ENCODE results near the gene HEG1.
A peak's percentile ranks its signal among the peaks of the same experiment; 100 is the strongest.
"Not testable (repeated sequence)": the region's sequence is repeated elsewhere in the genome, so short reads cannot be mapped to it uniquely, and the experiment has no call there.

HEG1 gene, protein sequence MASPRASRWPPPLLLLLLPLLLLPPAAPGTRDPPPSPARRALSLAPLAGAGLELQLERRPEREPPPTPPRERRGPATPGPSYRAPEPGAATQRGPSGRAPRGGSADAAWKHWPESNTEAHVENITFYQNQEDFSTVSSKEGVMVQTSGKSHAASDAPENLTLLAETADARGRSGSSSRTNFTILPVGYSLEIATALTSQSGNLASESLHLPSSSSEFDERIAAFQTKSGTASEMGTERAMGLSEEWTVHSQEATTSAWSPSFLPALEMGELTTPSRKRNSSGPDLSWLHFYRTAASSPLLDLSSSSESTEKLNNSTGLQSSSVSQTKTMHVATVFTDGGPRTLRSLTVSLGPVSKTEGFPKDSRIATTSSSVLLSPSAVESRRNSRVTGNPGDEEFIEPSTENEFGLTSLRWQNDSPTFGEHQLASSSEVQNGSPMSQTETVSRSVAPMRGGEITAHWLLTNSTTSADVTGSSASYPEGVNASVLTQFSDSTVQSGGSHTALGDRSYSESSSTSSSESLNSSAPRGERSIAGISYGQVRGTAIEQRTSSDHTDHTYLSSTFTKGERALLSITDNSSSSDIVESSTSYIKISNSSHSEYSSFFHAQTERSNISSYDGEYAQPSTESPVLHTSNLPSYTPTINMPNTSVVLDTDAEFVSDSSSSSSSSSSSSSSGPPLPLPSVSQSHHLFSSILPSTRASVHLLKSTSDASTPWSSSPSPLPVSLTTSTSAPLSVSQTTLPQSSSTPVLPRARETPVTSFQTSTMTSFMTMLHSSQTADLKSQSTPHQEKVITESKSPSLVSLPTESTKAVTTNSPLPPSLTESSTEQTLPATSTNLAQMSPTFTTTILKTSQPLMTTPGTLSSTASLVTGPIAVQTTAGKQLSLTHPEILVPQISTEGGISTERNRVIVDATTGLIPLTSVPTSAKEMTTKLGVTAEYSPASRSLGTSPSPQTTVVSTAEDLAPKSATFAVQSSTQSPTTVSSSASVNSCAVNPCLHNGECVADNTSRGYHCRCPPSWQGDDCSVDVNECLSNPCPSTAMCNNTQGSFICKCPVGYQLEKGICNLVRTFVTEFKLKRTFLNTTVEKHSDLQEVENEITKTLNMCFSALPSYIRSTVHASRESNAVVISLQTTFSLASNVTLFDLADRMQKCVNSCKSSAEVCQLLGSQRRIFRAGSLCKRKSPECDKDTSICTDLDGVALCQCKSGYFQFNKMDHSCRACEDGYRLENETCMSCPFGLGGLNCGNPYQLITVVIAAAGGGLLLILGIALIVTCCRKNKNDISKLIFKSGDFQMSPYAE (N-terminal part only)

DNA sequence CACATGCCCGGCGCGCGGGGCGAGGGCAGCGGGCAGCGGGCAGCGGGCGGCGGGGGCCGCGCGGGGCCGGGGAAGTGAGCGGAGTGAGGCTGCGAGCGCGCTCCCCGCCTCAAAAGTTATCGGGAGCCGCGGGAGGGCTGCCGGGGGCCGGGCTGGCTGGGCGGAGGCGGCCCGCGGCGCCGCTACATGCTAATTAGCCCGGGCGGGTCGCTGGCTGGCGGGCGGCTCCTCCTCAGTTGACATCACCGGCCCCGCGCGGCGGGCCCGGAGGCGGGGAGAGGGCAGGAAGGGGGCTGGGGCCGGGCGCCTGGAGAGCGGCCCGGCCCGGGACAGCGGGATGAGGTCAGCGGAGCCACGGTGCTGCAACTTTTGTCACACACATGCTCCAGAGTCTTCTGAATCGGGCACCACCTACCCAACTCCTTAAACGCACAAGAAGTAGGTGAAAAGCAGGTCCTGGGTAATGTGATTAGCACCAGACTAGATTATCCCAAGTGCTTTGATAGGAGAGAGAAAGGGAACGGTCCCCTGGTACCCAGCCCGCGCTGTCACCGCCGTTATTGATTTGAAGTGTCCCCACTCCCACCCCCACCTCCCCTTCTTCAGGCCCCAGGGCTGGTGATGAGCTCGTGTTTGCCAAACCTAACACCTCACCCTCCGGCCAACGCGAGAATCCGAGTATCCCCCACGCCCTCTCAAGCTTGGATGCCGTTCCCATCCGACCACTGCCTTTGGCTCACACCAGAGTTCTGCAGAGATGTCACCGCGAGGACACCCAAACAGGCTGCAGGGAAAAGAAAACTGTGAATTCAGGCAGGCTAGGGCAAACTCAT, at the start of gene HEG1:
TSS of gene HEG1 (minus strand) at position 85 of the 833 bp plus-strand sequence. CDS start 107 bp downstream, outside the sequence.
- DNase-seq (ENCODE audit: low read depth), result peak; percentile 65

DNA sequence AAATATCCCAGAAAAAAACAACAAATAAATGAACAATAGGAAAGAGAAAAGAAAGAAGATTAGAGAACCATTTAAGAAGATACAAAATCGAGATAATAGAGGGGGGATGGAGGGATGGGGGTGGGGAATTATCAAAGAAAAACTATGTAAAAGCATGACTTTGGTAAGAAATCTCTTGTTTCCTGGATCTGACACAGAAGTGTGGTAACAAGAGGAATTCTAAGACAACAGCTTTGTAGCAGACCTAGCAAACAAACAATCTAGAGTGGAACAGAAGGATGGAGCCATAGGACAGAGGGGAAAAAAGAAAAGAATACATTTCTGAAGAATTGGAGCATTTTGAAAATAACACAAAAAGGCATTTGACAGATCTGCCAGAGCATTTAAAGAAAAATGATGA, 49.3 kb upstream of the HEG1 start:
- DNase-seq (ENCODE audit: low read depth), result no peak

DNA sequence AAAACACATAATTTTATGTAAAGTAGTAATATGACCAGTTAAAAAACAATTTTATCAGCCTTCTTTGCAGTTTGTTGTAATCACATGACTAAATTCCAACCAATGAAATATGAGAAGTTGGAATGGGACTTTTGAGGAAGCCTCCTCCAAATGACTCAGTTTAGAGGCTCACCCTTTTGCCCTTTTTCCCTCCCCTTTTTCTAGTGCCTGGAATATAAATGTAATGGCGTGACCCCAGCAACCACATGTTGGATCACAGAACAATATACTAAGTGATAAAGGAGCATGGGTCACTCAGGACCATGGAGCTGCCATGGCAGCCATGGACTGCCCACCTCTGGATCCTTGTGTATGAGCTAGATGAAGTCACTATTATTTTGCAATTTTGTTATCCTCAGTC, 48.8 kb upstream of the HEG1 start:
- no peak for DNase-seq (ENCODE audit: low read depth)

DNA sequence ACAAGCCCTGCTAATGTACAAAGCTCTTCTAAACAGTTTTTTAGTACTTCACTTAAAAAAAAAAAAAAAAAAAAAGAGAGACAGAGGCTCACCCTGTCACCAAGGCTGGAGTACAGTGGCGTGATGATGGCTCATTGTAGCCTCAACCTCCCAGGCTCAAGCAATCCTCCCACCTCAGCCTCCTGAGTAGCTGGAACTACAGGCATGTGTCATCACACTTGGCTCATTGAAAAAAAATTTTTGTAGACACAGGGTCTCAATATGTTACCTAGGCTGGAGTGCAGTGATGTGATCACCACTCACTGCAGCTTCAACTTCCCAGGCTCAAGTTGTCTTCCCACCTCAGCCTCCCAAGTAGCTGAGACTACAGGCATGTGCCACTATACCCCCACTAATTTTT, 47.6 kb upstream of the HEG1 start:
- DNase-seq (ENCODE audit: low read depth), result no peak

DNA sequence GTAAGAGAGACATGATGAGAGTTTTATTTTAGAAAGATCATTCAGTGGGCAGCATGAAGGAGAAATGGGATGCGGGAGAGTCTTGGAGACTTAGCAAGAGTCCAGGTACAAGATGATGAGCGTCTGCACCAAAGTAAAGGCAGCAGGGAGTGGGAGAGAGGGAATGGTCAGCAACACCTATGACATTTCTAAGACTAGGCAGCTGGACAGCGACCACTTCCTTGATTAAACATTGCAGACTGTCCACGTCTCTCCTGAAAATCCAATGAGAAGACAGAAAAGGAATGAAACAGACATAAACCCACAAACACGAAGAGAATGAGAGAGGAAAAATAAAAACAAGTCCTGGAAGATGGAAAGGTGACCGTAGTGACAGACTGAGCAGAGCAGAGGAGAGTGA, 46.7 kb upstream of the HEG1 start:
- no peak for DNase-seq (ENCODE audit: low read depth)

DNA sequence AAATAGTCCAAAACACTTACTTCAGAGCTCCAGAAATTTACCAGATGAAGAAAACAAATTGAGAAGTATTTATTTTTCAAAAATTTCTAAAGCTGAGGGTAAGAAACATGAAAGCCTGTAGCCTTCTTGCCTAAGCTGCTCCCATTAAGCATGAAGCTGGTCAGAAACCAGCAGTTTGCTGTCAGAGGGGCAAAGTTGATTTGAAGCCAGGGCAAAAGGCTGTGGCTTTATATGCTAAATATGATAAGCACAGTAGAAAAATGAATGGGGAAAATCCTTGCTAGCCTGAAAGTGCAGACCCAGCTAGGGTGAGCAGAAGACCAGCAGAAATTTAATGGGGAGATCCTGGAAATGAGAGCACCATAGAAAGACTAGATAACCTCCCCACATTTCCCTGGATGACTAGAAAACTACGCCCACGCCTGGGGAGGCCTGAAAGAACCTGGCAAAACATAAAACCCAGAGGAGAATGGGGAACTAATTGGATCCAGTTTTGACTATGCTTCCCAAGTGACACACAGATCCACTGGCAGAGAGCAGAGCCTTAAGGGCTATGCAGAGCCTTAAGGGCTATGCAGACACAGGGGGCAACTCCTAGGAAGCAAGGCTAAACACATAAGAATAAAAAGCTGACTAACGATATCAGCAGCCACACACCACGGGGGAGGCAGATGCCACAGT, 43.0 kb upstream of the HEG1 start:
- no peak for DNase-seq (ENCODE audit: low read depth)

DNA sequence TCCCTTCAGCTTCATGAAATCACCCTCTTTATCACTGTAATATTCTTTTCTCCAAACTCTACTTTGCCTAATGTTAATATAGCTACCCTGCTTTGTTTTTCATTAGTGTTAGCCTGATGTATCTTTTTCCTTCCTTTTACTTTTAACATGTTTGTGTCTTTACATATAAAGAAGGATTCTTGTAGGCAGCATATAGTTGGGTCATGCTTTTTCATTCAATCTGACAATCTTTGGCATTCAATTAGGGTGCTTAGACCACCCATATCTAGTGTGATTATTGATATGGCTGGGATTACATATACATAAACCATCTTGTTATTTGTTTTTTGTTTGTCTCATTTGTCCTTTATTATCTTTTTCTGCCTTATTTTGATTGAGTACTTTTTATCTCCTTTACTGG, 34.9 kb upstream of the HEG1 start:
- DNase-seq (ENCODE audit: low read depth), result no peak

DNA sequence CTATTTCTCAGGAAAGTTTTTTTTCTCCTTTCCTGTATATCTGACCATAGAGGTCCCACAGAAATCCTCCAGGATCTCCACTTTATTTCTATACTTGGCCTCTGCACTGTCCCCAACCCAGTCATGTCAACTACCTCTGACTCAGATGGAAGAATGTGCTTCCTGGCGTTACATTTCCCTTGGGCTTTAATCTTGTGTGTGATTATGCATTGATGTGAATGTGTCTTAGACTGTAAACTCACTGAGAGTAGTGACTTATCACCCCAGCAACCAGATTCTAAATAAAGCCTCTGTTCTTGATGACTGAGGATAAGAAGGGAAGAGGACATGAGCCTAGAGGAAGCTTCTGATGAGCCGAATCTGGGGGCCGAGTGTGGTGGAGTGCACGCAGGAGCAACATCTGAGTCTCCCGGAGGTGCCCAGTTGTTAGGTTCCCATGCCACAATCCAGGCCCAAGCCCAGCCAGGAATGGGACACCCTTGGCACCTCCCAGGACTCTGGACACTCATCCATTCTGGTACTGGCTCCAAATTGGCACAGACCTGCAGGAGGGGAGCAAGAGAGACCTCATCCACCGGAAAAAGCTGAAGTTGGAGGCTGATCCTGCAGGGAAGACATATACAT, 32.1 kb upstream of the HEG1 start:
- DNase-seq (ENCODE audit: low read depth), result peak; percentile 90

DNA sequence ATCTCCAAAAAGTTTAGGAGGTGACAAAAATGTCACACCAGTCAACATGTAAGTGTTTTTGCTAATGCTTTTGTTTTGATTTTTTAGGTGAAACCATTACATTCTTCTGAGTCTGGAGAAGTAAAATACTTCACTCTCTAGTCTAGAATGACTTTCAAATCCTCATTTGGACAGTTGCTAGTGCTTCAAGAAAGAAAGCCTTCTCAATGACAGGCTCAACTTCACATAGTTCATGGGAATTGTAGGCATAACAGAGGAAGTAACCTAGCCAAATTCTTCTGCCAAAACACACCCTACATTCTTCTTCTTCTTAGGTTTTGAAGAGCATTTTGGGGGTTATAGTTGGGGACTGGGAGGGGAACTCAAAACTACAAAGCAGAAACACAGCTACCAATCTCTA, 29.4 kb upstream of the HEG1 start:
- DNase-seq (ENCODE audit: low read depth), result no peak

DNA sequence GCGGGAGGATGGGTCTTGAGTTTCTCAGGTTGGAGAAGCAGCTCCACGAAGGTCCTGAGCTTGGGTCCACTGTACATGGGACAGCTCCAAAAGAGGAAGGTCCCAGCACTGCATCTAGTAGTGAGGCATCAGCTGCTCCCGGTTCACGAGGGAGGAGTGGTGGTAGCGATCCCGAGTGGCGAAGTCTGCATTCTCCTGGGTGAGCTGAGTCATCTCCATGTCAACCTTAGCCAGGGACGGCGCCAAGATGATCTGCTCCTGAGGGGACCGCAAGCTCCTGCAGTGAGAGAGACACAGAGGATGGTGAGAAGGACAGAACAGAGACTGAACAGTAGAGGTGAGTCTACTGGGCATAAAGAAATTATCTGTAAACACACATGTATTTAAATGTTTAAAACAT, 28.0 kb upstream of the HEG1 start:
- DNase-seq (ENCODE audit: low read depth), result no peak

DNA sequence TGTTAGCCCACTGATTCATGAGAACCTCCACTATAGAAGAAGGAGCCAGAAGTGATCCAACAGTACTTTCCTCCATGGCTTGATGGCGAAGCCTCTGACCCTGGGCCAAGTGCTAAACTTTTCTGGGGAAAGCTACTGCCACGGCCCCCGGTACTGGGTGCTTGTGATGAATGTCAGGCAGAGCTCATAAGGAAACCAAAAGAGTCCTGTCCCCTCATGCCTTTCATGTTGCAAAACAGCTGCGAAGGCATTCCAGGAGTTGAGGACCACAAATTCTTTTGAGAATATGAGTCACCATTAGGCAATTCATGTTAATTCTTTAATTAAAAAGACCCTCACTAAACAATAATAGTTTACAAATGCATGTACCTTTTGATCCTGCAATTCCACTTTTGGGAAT, 26.5 kb upstream of the HEG1 start:
- DNase-seq (ENCODE audit: low read depth), result not testable (repeated sequence)

DNA sequence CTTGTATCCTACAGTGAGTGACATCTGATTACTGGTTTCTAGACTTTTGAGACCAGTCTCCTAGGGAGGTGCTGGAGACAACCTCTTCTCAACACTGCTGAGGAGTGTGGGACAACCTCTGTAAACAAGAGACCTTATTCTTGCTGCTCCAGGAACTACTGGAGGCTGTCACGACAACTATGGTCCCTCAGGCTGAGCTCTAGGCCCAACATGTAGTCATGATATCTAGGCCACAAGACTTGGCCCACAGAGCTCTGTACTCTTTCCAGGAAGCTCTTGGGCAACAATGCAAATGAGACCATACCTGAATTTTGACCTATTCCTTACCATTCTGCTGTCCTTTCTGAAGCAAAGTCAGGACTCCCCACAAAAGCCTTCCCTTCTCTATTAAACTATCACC, 24.3 kb upstream of the HEG1 start:
- no peak for DNase-seq (ENCODE audit: low read depth)

DNA sequence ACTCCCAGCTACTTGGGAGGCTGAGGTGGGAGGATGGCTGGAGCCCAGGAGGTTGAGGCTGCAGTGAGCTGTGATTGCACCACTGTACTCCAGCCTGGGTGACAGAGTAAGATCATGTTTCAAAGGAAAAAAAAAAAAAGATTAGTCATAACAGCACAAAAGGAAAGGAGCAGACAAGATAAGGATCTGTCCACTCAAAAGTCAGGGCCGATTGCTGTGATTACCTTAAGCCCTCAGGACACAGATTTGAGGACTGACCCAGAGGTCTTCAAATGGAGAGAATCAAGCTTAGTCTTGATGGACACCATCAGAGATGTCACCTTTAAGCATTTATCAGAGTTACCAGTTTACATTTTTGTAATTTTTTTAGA, 23.9 kb upstream of the HEG1 start:
- no peak for DNase-seq (ENCODE audit: low read depth)

DNA sequence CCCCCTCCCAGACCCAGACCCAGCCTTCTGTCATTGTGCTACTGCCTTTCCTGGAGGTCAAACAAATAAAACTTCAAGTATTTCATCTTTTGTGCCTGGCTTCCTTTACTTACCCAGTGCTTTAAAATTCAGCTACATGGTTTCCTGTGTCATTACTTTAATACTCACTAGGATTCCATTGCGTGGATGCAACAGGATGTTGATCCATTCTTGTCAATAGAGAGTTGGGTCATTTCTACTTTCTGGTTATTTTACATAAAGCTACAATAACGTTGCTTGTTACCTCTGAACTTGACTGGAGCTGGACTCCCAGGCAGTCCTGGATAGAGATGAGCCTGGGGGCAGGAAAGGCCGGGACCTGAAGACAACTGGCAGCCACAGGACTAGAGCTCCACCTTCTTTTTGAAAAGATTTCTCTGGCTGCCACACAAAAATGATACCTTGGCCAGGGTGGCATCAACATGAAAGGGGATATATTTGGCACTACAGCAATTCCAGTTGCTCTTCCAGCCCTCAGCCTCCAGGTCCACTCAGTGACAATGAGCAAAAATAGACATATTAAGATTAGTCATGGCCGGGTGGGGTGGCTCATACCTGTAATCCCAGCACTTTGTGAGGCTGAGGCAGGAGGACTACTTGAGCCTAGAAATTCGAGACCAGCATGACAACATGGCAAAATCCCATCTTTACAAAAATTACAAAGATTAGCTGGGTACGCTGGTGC, 23.3 kb upstream of the HEG1 start:
- no peak for DNase-seq (ENCODE audit: low read depth)

DNA sequence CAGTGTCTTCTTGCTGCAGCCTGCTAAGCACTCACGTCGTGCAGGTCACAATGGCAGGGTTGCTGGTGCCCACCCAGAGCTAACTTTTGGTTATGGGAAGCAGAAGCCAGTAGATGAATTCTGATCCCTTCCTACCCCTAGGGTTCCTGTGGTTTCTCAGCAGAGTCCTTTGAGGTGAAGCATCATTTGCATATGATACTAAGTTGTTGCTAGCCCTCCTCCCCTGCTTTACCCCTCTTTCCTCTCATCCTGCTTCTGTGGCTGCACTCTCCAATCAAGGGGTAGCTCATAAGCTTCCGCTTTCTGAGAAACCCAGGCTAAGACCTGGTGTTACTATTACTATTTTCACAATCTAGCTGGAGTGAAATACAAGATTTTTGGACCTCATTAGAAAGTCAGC, 22.1 kb upstream of the HEG1 start:
- DNase-seq (ENCODE audit: low read depth), result no peak

DNA sequence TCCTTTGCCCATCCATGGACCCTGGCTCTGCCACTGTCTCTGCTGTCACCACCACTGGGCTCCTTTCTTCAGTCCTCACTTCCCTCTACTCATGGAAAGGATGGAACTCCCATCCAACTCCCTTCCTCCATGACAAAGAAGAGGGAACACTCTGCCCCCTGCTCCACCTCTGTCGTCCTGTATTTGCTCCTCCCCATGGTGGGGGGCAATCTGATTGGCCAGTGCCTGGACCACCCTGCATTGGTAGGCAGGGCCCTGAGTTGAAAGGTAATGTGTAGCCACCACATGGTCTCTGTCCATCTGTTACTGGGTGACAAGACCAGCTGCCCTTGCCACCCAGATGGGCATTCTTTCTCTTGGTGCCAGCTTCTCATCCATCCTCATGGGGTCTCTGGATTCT, 20.7 kb upstream of the HEG1 start:
- no peak for DNase-seq (ENCODE audit: low read depth)

DNA sequence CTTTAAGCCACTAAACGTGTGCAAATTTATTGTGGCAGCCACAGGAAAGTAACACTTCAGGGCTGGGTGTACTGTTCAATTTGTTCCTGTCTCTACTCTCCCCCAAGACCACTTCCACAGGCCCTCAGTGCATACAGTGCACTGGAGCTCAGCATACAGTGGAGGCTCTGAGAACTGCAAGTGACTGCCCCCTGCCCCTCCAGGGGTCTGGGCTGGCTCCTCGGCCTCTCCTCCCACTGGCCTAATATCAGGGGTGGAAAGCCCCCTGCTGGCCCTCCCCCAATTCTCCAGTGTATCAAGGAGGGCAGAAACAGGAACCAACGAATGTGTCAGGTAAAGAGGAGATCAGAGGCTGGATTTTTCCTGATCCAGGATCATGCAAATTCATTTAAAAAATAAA, 19.9 kb upstream of the HEG1 start:
- DNase-seq (ENCODE audit: low read depth), result no peak

DNA sequence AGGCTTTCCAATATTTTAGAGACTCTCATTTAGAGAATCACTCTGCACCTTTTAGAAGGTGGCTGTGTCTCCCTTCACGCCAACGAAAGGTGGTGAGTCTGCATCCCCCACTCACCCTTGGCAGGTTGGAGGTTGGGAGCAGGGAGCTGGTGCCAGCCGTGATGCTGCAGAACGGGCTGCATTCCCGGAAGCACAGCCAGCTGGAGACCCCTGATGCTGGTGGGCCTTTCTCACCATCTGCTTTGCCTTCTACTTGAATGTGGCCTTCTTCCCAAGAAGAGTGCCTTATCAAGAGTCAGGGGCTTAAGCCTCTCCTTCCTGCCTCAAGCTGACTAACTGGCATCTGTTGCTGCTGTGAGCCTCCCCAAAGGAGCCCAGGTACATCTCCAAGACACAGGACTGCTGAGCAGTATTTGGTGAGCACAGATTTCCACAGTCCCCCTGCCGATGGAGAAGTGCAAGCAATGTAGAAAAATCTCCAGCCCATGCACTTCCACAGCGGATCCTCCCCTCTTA, 17.7 kb upstream of the HEG1 start:
- no peak for DNase-seq (ENCODE audit: low read depth)

DNA sequence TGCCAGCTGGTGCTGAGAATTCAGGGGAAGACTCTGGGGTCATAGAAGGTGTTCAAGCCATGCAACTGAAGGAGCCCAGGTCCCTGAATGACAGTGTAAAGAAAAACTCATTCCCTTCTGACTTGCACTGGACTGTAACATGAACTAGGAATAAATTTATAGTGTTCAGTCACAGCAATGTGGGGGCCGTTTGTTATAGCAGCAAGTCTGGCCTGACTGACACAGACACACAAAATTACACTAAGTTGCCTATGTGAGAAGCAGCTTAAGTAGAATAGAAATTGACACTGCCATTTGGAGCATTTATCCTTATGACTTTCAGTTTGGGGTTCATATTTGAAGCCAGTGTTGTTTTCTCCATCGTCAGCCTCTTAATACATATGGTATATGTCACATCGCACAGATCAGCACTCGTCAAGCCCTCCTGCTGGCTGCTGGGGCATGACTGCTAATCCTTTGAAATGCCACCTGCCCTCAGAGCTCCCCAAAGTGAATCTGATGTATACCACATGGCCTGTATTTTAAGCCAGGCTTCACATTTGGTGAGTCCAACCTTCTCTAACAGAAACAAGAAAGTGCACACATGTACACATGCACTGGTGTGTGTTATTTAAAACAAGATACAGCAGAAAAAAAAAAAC, 17.1 kb upstream of the HEG1 start:
- no peak for DNase-seq (ENCODE audit: low read depth)

Measured in GM04503 (cell line).